Activated CD4-positive, CD25-positive, alpha-beta regulatory T cell treated with anti-CD3 and anti-CD28 coated beads, Interleukin-2, amount 50 U/mL, for 16 hours (primary cell): Measurements from ENCODE around the gene MYH15.

Source experiments
- DNase-seq: peaks from one replicate; pipeline ENCODE4 v3.0.0-alpha.2; 2020; ENCODE audit warnings: low read depth, low spot score

The MYH15 gene

DNA sequence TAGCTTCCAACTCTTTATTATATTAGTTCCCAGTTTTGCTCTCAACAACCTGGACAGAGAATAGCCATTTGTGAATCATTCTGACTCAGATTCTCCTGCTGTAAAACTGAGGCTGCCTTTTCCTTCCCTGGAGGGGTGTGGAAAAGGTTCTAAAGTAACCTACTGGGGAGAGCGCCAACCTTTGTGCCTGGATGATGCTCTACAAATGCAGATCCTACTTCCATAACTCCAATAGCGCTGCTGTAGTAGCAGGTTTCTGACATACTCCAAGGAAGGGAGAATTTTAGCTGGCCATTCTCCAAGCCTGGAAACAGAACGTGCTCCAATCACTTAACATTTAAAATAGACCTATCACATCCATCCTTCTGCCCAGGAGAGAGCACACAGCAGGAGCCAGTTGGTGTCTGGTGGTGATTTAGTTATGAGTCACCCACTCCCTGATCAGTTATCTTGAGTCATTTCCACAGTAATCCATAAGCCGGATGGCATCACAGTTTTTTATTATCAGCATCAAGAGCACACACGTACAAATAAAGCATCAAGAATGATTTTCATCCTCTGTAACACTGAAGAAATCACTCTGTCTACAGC, 38.3 kb downstream of the MYH15 start:
- DNase-seq, result no peak

DNA sequence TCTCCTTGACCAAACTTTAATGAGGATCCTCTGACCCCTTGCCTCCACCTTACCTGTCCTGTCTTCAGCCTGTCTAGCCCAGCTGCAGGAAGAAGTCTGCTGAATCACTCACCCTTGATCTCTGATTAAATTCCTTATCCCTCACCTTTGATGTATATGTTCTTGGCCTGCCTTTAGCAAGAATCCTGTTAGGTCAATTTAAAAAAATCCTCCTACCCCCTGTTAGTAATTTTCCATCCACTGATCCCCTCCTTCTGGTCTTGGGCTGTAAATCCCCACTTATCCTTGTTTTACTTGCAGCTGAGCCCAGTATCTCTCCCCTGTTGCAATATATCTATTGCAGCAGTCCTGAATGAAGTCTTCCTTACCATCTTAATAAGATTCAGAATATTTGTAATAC, 39.0 kb downstream of the MYH15 start:
- no peak for DNase-seq

DNA sequence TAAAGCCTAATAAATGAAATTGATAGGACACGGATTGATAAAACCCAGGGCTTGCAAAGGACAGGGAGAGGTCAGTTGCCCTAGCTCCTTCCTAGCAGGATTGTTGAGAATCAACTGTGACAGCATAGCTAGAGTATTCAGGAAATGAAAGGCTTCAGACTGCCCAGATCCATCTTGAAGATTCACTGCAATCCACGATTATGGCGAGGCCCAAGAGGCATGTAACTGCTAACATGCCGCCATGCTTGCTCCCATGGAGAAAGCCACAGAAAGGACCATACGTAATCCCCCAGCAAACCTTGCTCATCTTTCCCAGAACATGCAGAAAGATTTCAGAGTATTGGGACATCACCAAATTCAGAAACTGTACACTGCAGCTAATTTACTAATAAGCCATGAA, 41.3 kb downstream of the MYH15 start:
- DNase-seq, result no peak

DNA sequence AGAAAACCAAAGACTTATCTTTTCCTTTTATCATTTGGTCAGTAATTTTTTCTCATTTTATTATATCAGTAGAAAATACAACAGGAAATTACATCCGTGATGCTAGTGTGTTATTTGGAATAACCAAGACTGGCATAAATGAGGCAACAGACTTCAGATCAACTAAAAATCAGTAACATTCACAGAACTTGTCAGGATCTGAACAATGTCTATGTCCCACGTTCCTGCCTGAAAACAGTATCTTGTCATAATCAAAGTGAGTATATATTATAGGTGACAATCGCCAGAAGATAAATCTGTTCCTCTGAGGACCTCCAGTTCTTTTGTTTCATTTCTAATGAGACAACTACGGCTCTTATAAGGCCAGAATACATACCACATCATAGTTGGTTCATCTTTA, 41.8 kb downstream of the MYH15 start:
- no peak for DNase-seq

DNA sequence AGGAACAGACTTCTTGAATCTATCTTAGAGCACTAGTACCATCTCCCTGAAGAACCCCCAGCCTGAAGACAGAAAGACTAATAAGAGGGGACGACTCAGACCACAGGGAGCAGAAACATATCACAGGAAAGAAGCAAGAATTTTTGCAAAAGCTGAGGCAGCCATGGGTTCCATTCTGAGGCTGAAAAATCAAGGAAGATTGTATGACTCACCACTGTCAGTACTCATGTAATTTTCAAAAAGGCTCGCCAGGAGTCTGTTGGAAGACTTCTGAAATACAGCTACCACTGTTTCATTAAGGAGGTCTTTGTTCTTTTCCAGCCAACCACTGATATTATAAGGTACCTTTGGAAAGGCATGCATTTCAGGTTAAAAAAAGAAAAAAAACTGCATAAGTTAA, 47.5 kb downstream of the MYH15 start:
- DNase-seq, result no peak

DNA sequence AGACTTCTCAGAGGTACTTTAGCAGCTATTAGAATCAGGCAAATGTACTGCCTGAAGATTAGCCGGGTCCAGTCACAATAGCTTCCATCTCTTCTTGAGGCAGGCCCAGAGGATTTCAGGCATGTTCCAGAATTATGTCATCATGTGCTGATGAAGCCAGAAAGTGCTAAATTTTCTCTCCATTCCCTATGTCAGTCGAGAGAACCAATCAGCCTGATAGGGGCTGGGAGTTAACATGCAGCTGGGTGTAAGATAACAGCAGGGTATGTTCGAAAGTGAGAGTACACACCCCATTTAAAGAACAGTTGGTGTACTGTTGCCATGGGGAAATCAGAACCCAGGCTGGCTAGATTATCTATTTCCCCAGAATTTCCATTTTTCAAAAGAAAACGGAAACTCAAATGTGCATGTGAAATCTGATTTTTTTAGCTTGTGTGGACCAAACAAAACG, 48.7 kb downstream of the MYH15 start:
- no peak for DNase-seq

DNA sequence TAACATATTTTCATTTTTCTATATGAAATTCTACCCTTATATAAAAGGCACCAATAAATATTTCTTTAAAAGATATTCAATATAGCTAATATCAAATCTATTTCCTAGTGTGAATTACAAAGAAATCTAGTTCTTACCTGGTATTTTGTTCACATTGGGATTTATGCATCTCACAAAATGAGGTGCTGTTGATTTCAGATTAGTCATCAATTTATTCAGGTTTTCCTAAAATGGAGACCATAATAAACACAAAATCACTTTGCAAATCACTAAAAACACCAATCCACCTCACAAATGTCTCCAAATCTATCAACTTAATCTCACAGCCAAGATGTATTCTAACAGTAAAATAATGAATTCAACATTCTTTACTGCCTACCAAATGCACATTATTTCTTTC, 51.2 kb downstream of the MYH15 start:
- no peak for DNase-seq

DNA sequence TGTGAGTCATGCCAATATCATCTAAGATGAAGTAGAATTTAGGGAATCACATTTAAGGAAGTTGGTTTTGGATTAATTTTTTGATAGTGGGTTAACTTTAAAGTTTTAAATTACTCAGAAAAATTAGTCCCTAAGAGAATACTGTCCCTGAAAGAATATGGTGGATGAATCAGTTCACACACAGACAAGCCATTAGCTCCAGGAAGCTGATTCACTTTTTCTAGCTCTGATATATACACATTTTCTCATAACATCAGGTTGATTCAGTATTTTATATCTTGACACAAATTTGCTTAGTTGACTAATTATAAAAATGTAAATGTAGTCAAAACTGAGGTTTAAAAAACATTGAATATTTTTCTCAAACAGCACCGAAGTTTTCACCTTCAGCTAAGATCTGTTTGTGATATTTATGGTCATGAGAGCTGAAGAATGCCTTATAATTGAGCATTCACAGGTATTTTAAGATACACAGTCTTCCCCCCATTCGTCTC, 55.1 kb downstream of the MYH15 start:
- DNase-seq, result no peak

DNA sequence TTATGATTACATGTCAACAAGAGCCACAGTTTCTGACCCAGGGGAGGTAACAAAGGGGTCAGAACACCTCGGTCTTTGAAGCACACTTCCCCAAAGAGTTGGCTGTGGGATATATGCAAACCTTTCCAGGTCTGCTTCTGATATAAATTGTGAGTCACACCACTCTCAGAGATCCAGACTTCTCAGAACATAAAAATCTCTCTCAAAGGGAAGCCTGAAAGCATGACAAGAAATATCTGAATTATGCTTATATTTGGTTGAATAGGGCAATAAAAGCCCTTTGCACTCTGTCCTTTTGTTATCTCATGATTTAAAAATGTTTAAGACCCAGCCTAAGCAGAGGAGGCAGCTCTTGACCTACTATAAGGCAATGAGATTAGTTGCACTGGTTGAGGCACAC, 56.8 kb downstream of the MYH15 start:
- no peak for DNase-seq

DNA sequence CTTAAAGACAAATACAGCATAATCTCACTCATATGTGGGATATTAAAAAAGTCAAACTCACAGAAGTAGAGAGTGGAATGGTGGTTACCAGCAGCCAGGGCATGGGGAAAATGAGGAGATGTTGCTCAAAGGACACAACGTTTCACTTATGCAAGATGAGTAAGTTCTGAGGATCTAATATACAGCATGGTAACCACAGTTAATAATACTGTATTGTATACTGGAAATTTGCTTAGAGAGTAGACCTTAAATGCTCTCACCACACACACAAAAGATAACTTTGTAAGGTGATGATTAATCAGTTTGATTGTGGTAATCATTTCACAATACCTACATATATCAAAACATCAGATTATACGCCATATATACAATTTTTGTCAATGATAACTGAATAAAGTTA, 60.0 kb downstream of the MYH15 start:
- no peak for DNase-seq

DNA sequence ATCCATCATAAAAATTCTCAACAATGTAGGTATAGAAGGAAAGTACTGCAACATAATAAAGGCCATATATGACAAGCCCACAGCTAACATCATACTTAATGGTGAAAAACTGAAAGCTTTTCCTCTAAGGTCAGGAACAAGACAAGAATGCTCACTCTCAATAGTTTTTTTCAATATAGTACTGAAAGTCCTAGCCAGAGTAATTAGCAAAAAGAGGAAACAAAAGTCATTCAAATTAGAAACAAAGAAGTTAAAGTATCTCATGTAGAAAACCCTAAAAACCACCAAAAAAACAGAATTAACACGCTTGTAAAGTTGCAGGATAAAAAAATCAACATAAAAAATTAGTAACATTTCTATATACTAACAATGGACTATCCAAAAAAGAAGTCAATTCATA, 61.8 kb downstream of the MYH15 start:
- no peak for DNase-seq

DNA sequence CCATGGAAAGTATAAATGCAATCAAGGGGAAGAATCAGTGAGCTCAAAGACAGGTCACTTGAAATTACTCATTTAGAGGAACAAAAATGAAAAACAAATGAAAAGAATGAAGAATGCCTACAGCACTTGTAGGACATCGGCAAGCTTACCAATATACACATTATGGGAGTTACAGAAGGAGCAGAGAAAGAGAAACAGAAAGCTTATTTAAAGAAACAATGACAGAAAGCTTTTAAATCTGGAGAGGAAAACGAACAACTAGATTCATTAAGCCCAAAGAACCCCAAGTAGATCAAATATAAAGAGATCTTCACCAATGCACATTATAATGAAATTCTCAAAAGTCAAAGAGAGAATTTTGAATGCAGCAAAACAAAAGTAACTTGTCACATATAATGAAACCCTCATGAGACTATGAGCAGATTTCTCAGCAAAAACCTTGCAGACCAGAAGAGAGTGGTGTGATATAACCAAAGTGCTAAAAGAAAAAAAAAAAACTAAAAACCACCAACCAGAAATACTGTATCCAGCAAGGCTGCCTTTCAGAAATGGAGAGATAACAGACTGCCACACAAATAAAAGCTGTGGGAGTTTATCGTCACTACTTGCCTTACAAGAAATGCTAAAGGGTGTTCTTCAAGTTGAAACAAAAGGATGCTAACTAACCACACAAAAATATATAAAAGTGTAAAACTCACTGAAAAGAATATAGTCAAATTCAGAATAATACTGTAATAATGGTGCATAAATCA, 63.1 kb downstream of the MYH15 start:
- DNase-seq, result no peak

DNA sequence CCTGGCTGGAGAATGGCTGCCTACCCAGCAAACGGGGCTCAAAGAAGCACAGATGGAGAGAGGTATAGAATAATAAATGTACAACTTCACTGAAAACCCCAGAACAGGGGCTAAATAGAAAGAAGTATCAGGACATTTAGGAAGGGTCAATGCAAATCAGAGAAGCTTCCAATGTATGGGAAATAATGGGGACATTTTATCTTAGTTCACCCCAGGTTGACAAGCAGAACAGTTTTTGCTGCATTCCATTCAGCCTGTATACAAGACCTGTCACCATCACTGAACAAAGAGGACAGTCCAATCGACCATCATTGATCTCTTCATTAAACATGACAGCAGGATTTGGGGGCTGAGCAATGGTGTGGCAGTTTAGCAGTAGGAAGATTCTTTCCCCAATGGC, 68.1 kb downstream of the MYH15 start:
- no peak for DNase-seq

DNA sequence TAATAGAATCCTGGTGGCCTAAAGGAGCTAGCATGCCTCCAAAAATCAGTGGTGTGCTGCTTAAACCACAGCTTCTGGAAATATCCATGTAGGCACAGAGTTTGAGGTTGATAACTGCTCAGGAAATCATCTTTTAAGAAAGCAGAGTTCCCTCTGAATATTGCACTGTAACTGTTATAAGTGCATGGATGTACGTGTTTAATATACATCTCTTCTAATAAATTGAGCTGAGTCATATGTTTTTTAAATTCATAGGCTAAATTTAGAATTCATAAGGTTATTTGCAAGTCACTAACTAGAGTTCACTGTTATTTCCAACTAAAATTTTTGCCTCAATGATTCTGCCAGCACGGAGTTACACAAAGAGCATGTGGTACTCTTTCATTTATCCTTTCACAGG, 68.9 kb downstream of the MYH15 start:
- DNase-seq, result no peak

DNA sequence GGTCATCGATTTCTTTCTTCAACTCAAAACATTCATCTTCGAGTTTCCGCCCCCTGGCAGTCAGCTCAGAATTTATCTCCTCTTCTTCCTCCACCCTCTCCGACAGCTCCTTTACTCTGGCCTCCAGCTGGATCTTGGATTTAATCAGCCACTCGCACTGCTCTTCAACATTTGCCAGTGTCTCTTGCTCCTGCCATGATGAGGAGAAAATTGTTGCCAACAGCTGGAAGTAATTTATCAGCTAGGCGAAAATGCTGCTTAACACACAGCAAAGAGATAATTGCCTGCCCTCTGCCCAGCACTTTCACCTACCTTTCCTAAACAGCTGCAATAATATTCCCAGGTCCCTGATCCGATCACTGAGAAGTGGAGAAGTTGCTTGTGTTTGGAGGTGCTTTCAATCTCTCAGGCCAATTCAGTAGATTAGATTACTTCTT, 69.3 kb downstream of the MYH15 start:
- no peak for DNase-seq

DNA sequence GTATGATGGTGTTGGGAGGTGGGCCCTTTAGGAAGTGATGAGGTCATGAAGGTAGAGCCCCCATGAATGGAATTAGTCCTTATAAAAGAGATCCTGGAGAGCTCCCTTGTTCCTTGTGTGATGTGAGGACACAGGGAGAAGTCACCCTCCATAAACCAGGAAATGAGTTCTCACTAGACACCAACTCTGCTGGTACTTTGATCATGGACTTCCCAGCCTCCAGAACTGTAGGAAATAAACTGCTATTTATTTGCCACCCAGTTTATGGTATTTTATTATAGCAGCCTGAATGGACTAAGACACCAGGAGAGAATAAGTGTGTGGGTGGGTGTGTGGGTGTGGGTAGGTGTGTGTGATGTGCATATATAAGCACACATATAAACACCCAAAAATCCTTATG, 71.9 kb downstream of the MYH15 start:
- no peak for DNase-seq

DNA sequence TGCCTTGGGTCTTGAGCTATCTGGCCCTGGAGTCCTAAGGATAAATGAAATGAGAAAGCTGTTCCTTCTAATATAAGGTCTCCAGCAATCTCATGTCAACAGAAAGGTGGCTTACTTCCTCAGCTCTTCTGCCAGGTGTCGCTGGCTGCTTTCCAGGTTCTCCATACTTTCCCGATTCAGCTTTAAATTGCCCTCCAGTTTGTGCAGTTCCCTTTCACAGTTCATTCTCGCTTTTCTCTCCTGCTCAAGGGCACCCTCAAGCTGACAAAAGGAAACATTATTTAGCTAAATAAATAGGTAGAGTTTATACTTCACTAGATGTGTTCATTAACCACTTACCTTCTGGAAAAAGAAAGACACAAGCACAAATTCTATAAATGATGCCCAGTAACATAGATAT, 73.0 kb downstream of the MYH15 start:
- no peak for DNase-seq

DNA sequence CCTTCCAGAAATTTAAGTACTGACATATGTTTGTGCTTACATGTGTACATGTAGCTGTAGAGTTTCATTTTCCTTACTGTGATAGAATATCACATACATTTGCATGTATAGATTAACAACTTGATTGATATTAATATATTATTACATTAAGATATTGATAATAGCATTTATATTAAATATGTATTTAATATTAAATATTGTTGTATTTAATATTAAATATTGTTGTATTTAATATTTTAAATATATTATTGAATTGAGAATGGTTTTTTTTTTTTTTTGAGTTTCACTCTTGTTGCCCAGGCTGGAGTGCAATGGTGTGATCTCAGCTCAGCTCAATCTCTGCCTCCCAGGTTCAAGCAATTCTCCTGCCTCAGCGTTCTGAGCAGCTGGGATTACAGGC, 76.5 kb downstream of the MYH15 start:
- no peak for DNase-seq

DNA sequence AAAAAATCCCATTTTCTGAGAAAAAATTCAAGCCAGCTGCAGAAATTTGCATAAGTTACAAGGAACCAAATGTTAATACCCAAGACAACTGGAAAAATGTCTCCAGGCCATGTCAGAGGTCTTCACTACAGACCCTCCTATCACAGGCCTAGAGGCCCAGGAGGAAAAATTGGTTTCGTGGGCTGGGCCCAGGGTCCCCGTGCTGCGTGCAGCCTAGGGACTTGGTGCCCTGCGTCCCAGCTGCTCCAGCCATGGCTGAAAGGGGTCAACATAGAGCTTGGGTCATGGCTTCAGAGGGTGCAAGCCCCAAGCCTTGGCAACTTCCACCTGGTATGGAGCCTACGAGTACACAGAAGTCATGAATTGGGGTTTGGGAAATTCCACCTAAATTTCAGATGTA, 78.0 kb downstream of the MYH15 start:
- DNase-seq, result no peak

DNA sequence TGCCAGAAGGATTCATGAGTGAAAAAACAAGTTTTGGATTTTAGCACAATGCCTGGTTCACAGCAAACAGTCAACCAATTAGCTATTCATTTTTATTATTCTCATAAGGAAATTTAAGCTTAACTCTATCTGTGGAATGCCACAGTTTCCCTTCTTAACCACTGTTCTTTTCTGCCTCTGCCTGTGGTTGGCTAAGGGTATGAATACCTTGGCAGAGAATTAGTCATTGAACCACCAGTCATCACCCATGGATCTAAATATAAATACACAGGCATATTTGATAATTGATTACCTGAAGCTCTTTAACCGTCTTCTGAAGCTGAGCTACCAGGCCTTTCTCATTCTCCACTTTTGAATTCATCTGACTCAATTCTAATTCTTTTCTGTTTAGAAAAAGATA, 79.9 kb downstream of the MYH15 start:
- no peak for DNase-seq

DNA sequence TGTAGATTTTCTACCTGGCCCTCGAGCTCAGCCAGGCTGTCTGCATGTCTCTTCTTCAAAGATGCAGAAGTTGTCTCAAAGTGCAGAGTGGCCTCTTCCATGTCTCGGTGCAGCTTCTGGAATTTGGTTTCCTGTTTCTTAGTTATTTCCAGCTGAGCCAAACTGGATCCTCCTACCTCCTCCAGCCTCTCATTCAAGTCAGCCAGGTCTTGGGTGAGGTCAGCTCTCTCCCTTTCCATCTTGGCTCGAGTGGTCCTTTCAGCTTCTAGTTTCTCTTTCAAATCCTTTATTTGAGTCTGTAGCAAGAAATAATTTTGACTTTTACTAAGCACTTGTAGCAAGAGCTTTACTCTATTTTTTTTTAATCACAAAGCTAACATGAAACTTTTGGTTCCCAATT, 81.8 kb downstream of the MYH15 start:
- DNase-seq, result no peak

DNA sequence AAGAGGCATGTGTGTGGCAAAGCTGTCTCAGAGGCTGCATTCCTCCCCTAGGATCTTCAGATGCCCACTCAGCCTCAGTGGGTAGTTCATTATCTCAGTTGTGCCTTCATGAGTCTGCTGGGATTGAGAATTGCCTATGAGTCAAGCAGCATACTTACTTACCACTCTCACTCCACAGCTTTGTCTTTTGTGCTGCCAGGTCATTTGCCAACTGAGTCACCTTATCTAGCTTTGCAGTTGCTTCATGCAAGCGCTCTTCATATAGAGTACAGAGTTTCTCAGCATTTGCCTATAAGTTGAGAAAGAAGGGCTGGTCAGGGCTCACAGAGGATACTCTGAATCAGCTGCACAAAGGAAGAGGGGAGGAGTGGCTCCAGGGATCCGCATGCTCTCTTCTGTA, 89.5 kb downstream of the MYH15 start:
- DNase-seq, result no peak

DNA sequence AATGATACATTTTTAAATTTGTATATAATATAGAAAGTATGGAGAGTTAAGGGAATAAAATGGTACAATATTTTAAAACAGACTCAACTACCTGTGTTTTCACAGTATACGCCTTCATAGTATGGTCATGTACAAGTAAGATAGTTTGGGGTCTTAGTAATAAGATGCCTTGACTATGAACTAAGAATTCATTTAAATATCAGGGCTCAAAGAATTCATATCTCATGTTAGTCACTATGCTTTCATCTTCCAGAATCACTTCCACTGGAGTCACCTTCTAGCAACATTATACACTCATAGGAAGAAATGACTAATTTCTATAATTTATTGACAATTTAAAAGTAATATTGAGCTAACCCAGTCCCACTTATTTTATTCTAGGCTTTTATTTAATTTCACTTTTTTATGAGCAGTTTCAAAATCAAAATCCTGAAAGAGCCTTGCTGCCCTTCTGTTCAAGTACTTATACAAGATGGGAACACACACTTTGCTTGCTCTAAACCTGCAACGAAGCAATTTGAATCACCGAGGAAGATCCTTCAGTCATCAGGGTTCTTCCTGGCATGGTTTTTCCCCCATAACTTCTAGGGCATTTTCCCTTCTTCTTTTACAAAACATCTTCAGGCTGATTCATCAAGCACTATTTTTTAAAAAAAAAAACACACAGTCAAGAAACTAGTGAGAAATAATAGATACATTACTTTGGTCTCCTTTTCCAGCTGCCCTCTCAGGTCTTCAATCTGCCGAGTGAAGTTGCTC, 94.1 kb downstream of the MYH15 start:
- no peak for DNase-seq
